GM04503 (cell line): ENCODE results near the gene SOBP.
"Not testable (repeated sequence)": the region's sequence is repeated elsewhere in the genome, so short reads cannot be mapped to it uniquely, and the experiment has no call there.

ENCODE experiments used
- DNase-seq: peaks from one replicate; pipeline ENCODE4 v3.0.0-alpha.2; 2012; ENCODE audit warnings: low read depth

SOBP gene

GRCh38 chr6:107488174-107488874 is 1.6 kb upstream of the SOBP start:
- DNase-seq: no peak

DNA sequence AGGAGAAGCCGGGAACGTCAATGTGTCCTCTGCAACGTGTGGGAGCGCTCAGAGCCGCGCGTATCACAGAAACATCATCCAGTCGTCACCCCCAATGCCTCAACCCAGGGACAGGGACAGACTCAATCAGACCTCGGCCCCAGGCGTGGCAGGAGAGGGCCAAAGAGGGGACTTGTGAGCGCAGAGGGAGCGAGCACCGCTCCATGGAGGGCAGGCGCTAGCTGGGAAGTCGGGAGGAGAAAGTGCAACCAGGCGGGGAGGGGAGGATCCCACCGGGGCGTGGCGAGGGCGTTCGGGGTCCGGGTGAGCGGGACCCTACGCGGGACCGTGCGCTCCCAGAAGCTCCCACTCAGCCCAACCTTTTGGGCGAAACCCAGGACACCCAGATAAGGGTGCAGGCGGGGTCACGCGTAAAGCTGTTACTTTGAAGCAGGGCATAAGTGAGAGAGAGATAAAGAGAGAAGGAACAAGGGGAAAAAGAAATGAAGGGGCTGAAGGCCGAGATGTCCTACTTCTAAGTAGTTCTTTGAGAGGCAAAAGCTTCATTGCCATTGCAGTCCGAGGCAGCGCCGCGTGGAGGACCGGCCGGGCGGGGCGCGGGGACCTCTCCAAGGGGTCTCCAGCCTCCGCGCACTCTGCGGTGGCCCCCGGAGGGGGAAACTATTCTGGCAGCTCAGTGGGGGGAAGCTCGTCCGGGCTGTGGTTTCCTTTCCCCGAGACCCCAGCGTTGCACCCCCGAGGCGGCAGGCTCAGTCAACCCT is 862 bp upstream of the SOBP start:
- DNase-seq: no peak

- no peak for DNase-seq
Measured at GRCh38 chr6:107490566-107491137, 735 bp downstream of the SOBP start.

GRCh38 chr6:107491138-107491609 is 1.3 kb downstream of the SOBP start:
- no peak for DNase-seq

- peak; percentile 14 for DNase-seq
Measured at GRCh38 chr6:107491760-107492660, 2.1 kb downstream of the SOBP start.

GRCh38 chr6:107493158-107494057 is 3.5 kb downstream of the SOBP start:
- no peak for DNase-seq

GRCh38 chr6:107495196-107495643 is 5.3 kb downstream of the SOBP start:
- DNase-seq: no peak

- no peak for DNase-seq
Measured at GRCh38 chr6:107495971-107496370, 6.1 kb downstream of the SOBP start.

- DNase-seq: no peak
Measured at GRCh38 chr6:107496892-107497684, 7.2 kb downstream of the SOBP start.

GRCh38 chr6:107504270-107505026 is 14.5 kb downstream of the SOBP start:
- no peak for DNase-seq

DNA sequence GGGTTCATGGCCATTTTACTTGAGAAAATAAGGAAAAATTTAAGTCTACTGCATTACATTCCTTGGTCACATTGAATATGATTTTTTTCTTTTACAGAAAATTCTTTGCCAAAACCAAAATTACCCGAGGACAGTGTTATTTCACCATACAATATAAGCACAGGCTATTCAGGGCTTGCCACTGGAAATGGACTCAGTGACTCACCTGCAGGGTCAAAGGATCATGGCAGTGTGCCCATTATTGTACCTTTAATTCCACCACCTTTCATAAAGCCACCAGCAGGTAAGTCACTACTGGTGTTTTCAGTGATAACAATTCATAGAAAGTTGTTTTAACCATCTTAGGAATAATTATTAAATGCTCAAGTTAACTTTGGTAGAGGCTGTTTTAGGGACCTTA is 16.2 kb downstream of the SOBP start:
- no peak for DNase-seq

DNA sequence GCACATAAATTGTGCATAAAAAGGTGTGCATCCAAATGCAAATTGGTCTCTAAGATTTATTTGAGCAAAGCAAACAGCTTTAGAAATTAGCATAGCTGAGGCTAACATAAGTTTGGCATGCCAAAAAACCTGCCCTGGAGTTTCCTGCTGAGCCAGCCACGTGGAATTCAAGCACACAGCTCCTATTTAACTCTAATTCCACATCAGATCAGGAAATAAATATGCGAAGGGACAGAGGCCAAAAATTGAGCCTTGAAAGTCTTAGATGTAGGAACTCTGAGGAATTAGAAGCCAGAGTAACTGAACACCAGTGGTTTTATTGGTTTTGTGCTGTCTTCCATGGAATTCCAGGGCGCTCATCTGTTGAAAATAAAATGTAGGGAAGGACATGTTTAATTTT is 19.6 kb downstream of the SOBP start:
- DNase-seq: no peak

DNA sequence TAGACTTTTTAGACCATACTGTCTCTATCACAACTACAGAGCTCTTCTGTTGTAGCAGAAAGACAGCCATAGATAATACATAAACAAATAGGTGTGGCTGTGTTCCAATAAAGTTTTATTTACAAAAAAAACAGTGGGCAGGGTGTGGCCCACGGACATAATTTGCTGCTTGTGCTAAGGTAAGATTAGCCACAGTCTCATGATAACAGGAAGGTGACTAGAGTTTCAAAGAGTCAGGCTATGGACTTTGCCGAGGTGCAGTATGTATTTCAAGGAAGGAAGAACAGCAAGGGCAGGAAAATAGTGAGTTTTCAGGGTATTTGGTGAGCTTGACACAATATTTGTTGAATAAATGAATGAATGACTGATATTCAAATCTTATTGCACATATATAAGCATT is 20.2 kb downstream of the SOBP start:
- no peak for DNase-seq

GRCh38 chr6:107511511-107511993 is 21.6 kb downstream of the SOBP start:
- DNase-seq: no peak

DNA sequence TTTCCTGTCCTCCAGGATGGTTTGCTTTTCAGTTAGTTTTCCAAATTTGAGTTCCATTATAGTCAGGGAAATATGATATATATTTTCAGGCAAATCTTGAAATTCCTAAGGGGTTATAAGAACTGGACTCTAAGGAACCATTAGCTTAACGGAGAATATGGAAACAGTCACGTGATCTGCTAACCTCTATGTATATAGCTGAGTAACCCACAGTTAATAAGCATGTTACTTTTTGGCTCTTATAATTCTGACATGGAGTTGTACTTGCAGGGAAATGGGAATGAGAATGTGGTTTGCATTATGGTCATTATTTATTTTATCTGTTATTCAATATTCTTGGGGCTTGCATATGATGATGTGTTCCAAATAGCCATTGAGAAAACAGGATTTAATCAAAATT is 23.3 kb downstream of the SOBP start:
- DNase-seq: no peak

- DNase-seq: no peak
Measured at GRCh38 chr6:107515955-107516354, 26.0 kb downstream of the SOBP start.

GRCh38 chr6:107517274-107517673 is 27.4 kb downstream of the SOBP start:
- DNase-seq: no peak

DNA sequence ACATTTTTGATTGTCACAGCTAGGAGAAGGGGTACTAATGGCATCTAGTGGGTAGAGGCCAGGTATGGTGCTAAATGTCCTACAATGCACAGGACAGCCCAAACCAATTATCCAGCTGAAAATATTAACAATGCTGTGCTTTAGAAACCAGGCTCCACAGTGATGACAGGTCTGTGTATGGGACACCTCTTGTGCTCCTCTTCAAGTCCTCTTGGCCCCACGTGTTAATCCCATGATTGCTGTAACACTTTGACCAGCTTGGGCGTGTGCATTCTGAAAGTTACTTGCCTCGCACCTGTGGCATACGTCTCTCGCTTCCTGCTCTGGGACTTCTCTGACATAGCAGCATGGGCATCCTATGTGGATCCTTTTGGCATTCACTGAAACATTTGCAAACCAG is 29.3 kb downstream of the SOBP start:
- DNase-seq: not testable (repeated sequence)

- DNase-seq: not testable (repeated sequence)
Measured at GRCh38 chr6:107520706-107521105, 30.8 kb downstream of the SOBP start.
